ENCODE measurements around the gene MEP1A. TPM values are rescaled to one million over a fixed set of nuclear protein-coding genes. Genes with fewer than 3 reads are reported as not detected.
"Not testable (repeated sequence)": the region's sequence is repeated elsewhere in the genome, so short reads cannot be mapped to it uniquely, and the experiment has no call there.

Gene MEP1A
- total RNA-seq, 1 donor from 2014 or later = not detected

GRCh38 chr6:46816626-46817025 lies 23.4 kb downstream of the MEP1A start:
- DNase-seq (ENCODE audit: low spot score) = no peak
- intact Hi-C loops (cut with DNase I) = no loop called here

GRCh38 chr6:46819561-46819960 lies 26.4 kb downstream of the MEP1A start:
- intact Hi-C loops (cut with DNase I) = no loop called here
- DNase-seq (ENCODE audit: low spot score) = no peak

GRCh38 chr6:46821458-46821881 lies 28.3 kb downstream of the MEP1A start:
- intact Hi-C loops (cut with DNase I) = no loop called here
- DNase-seq (ENCODE audit: low spot score) = no peak

- DNase-seq (ENCODE audit: low spot score) = no peak
- intact Hi-C loops (cut with DNase I) = no loop called here
These were observed 35.8 kb downstream of the MEP1A start for GRCh38 chr6:46828939-46829338.

GRCh38 chr6:46832816-46833215 lies 39.6 kb downstream of the MEP1A start:
- intact Hi-C loops (cut with DNase I) = no loop called here
- DNase-seq (ENCODE audit: low spot score) = no peak

GRCh38 chr6:46834257-46834916 lies 41.2 kb downstream of the MEP1A start:
- DNase-seq (ENCODE audit: low spot score); intact Hi-C loops (cut with DNase I): not testable (repeated sequence)

GRCh38 chr6:46834991-46835390 lies 41.8 kb downstream of the MEP1A start:
- intact Hi-C loops (cut with DNase I); DNase-seq (ENCODE audit: low spot score): not testable (repeated sequence)

GRCh38 chr6:46838033-46838432 lies 44.8 kb downstream of the MEP1A start:
- no peak for DNase-seq (ENCODE audit: low spot score)
- intact Hi-C loops (cut with DNase I) = no loop called here

- DNase-seq (ENCODE audit: low spot score); intact Hi-C loops (cut with DNase I): not testable (repeated sequence)
These were observed 49.2 kb downstream of the MEP1A start for GRCh38 chr6:46842252-46842846.

GRCh38 chr6:46845126-46845525 lies 51.9 kb downstream of the MEP1A start:
- DNase-seq (ENCODE audit: low spot score) = no peak
- intact Hi-C loops (cut with DNase I) = loop anchor here (5.0 kb wide), 1 partner anchor 467 kb away; no protein-coding TSS in a partner anchor

GRCh38 chr6:46848684-46849360 lies 55.6 kb downstream of the MEP1A start:
- intact Hi-C loops (cut with DNase I) = loop anchor here (1.0 to 5.0 kb wide), 3 partner anchors 142 to 463 kb away; no protein-coding TSS in a partner anchor
- DNase-seq (ENCODE audit: low spot score) = peak; percentile 92

GRCh38 chr6:46849361-46849690 lies 56.1 kb downstream of the MEP1A start:
- intact Hi-C loops (cut with DNase I) = loop anchor here (1.0 to 5.0 kb wide), 3 partner anchors 142 to 463 kb away; no protein-coding TSS in a partner anchor
- DNase-seq (ENCODE audit: low spot score) = no peak

- intact Hi-C loops (cut with DNase I) = no loop called here
- no peak for DNase-seq (ENCODE audit: low spot score)
These were observed 57.6 kb downstream of the MEP1A start for GRCh38 chr6:46850792-46851191.

GRCh38 chr6:46851576-46851975 lies 58.4 kb downstream of the MEP1A start:
- intact Hi-C loops (cut with DNase I); DNase-seq (ENCODE audit: low spot score): not testable (repeated sequence)

GRCh38 chr6:46855966-46856365 lies 62.8 kb downstream of the MEP1A start:
- intact Hi-C loops (cut with DNase I); DNase-seq (ENCODE audit: low spot score): not testable (repeated sequence)

- no peak for DNase-seq (ENCODE audit: low spot score)
- intact Hi-C loops (cut with DNase I) = no loop called here
These were observed 69.2 kb downstream of the MEP1A start for GRCh38 chr6:46862381-46862780.

GRCh38 chr6:46863791-46864190 lies 70.6 kb downstream of the MEP1A start:
- no peak for DNase-seq (ENCODE audit: low spot score)
- intact Hi-C loops (cut with DNase I) = no loop called here

- intact Hi-C loops (cut with DNase I) = no loop called here
- no peak for DNase-seq (ENCODE audit: low spot score)
These were observed 72.0 kb downstream of the MEP1A start for GRCh38 chr6:46865221-46865620.

GRCh38 chr6:46867411-46867810 lies 74.2 kb downstream of the MEP1A start:
- intact Hi-C loops (cut with DNase I) = no loop called here
- DNase-seq (ENCODE audit: low spot score) = no peak

GRCh38 chr6:46876126-46876525 lies 82.9 kb downstream of the MEP1A start:
- DNase-seq (ENCODE audit: low spot score) = peak; percentile 77
- intact Hi-C loops (cut with DNase I) = no loop called here

GRCh38 chr6:46879003-46879402 lies 85.8 kb downstream of the MEP1A start:
- intact Hi-C loops (cut with DNase I) = no loop called here
- no peak for DNase-seq (ENCODE audit: low spot score)

Measured in cardiac septum (tissue), 1 donor.